ENCODE data around the gene LEF1. TPM values are rescaled to one million over a fixed set of nuclear protein-coding genes. Genes with fewer than 3 reads are reported as not detected.

LEF1 gene
- total and polyA plus RNA-seq, 2 of the 8 experiments (the other 6 are each of a cell fraction or from before 2014, with no cell fraction given), result 2.6 to 5.2 TPM

DNA sequence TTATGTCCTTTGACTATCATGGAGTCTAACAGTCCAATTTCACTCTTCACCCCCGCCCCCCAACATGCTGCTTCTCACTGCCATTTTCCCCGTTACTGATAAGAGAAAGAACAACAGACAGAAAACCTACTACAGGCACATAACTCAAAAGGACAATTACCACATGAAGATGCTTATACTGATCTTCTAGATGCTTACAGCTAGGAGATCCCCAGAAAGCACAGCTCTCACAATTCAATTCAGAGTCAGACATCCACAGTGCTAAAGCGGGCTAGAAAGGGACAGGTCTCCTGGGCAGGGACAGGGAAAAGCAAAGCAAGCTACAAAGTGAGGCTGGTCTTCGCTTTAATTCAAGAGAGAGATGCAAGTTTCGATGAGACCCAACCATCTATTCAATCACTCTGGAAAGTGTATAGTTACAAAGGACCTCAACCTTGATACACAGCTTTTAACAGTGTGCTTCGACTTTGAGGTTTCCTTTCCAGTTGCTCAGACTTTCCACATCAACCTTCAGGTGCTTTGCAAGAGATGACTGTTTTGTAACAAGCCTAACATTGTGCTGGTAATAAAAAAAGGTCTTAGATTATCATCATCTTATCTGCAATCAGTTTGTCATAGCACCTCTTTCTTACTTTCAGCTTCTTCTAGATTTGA lies 60.9 kb downstream of the LEF1 start:
- Histone ChIP-seq H4K8ac (ENCODE audit: extremely low read depth, insufficient read depth, low read length) (no peak overlapping the region), H3K4me2 (ENCODE audit: insufficient read depth in 1 of 2, low read depth in 2 of 2, low read length in 2 of 2) (no peak overlapping the region), H3K9ac (replicated peaks in 1 of 4; ENCODE audit: extremely low read depth in 1 of 4, low read depth in 3 of 4, low read length in 3 of 4) (no peak overlapping the region), H4K20me1 (replicated peaks in 1 of 2; ENCODE audit: control insufficient read depth in 1 of 2, insufficient read depth in 2 of 2, low read length in 2 of 2) (peaks cover 0 to 1% of the 10 kb centered on the region in 2 experiments), H3K4me3 (ENCODE audit: extremely low read depth in 1 of 4, insufficient read depth in 2 of 4, low read depth in 3 of 4, low read length in 4 of 4) (no peak overlapping the region), H4K5ac (ENCODE audit: insufficient read length, low read depth, low read length) (no peak overlapping the region), H3K56ac (replicated peaks; ENCODE audit: insufficient read length, low read depth, low read length) (no peak overlapping the region), H3K14ac (ENCODE audit: insufficient read length) (no peak overlapping the region), H2BK15ac (ENCODE audit: low read length) (no peak overlapping the region), H3K79me2 (ENCODE audit: control insufficient read depth in 1 of 2, insufficient read depth in 2 of 2, low read length in 2 of 2) (no peaks in the 10 kb centered on the region), H3K4me1 (replicated peaks in 1 of 4; ENCODE audit: control insufficient read depth in 3 of 4, insufficient read depth in 4 of 4, low read length in 3 of 4) (peaks cover 0 to 5% (median 1%) of the 10 kb centered on the region in 4 experiments; a peak in 3 of 7 replicates), H2AK5ac (ENCODE audit: low read depth, low read length) (no peak overlapping the region), H3K79me1 (ENCODE audit: low read depth, low read length) (no peaks in the 10 kb centered on the region), H3K27ac (ENCODE audit: low read depth, low read length) (no peak overlapping the region), H2AFZ (ENCODE audit: low read length) (no peak overlapping the region), H3K4ac (replicated peaks; ENCODE audit: insufficient read length, low read depth, low read length) (no peak overlapping the region), H2BK5ac (ENCODE audit: low read depth, low read length) (no peak overlapping the region), H2BK120ac (replicated peaks; ENCODE audit: low read depth, low read length) (no peak overlapping the region), H3K18ac (ENCODE audit: extremely low read depth, low read length) (no peak overlapping the region), H2BK20ac (ENCODE audit: low read length) (no peak overlapping the region), H3K27me3 (replicated peaks in 1 of 4; ENCODE audit: control insufficient read depth in 3 of 4, extremely low read depth in 1 of 4, insufficient read depth in 3 of 4, low read length in 3 of 4) (no peaks in the 10 kb centered on the region), H3K23ac (ENCODE audit: insufficient read length) (no peak overlapping the region), H3K9me3 (ENCODE audit: insufficient read depth in 2 of 2, low read depth in 1 of 2, low read length in 1 of 2) (no peaks in the 10 kb centered on the region), H3K23me2 (ENCODE audit: low read depth, low read length) (no peaks in the 10 kb centered on the region), H3K36me3 (ENCODE audit: control insufficient read depth in 2 of 4, insufficient read depth in 4 of 4, low read length in 3 of 4) (no peaks in the 10 kb centered on the region), H4K91ac (replicated peaks; ENCODE audit: insufficient read length, low read length) (no peak overlapping the region), H2BK12ac (ENCODE audit: low read depth, low read length) (no peak overlapping the region)
- POLR2A ChIA-PET (ENCODE audit: partially characterized antibody), result no interaction called here
- CTCF ChIA-PET (ENCODE audit: partially characterized antibody), result interaction anchor here (0.7 to 1.5 kb wide), 4 partner anchors 9 to 1091 kb away, joined by 3 to 6 read pairs (median 4); no protein-coding TSS in a partner anchor
- WGBS, 2 experiments (ENCODE audit: extremely low coverage in 1 of 2, insufficient coverage in 1 of 2, insufficient read length in 1 of 2, insufficient replicate concordance in 2 of 2, low coverage in 1 of 2, low lambda C conversion rate in 2 of 2, missing lambda C conversion rate in 1 of 2), result 89% methylated on average over 6 of the region's 6 CpGs; no CpG with 5 or more reads in 1 of the 2 experiments
- DNase-seq (ENCODE audit: low read depth in 1 of 2, low spot score in 2 of 2), result no peak
- FAIRE-seq, result no peak
- TF ChIP-seq ASH2L (IDR thresholded peaks at IDR 0.05; ENCODE audit: low read length) (no peak), KDM5A (IDR thresholded peaks at IDR 0.05; ENCODE audit: low read length) (no peak), SAP30 (IDR thresholded peaks at IDR 0.05; ENCODE audit: insufficient read depth, insufficient replicate concordance, low read length) (no peak), BRCA1 (IDR thresholded peaks at IDR 0.05; ENCODE audit: low read depth, low read length) (no peak), SP1 (IDR thresholded peaks at IDR 0.05; ENCODE audit: low read depth, low read length) (no peak), CHD1 (IDR thresholded peaks at IDR 0.05; ENCODE audit: low read depth, low read length) (no peak), SP4 (IDR thresholded peaks at IDR 0.05; ENCODE audit: low read length) (no peak), RFX5 (IDR thresholded peaks at IDR 0.05; ENCODE audit: borderline replicate concordance, low read depth, low read length) (no peak), JUN (IDR thresholded peaks at IDR 0.05; ENCODE audit: low read depth, low read length) (no peak), POLR2A (IDR thresholded peaks at IDR 0.05; ENCODE audit: control extremely low read depth in 1 of 2, low read depth in 2 of 2, low read length in 2 of 2) (no peak), SUZ12 (IDR thresholded peaks at IDR 0.05; ENCODE audit: low read length) (no peak)
- TF ChIP-seq, protein P1, sequence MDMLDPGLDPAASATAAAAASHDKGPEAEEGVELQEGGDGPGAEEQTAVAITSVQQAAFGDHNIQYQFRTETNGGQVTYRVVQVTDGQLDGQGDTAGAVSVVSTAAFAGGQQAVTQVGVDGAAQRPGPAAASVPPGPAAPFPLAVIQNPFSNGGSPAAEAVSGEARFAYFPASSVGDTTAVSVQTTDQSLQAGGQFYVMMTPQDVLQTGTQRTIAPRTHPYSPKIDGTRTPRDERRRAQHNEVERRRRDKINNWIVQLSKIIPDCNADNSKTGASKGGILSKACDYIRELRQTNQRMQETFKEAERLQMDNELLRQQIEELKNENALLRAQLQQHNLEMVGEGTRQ (IDR thresholded peaks at IDR 0.05; ENCODE audit: low read length), result no peak
- TF ChIP-seq, protein P2, sequence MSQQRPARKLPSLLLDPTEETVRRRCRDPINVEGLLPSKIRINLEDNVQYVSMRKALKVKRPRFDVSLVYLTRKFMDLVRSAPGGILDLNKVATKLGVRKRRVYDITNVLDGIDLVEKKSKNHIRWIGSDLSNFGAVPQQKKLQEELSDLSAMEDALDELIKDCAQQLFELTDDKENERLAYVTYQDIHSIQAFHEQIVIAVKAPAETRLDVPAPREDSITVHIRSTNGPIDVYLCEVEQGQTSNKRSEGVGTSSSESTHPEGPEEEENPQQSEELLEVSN (IDR thresholded peaks at IDR 0.05), result no peak

Measured in H1 (cell line).